H1 (cell line): Measurements from ENCODE around the gene ADIPOR2.

Experiments used
- CTCF ChIP-seq, 3 experiments: IDR thresholded peaks; 1 replicate in 2 of 3; 2 replicates in 1 of 3; pipeline versions ENCODE4 v1.5.1 to v1.6.1; 2011; ENCODE audit warnings: low read length in 3 of 3, mild to moderate bottlenecking in 3 of 3, inconsistent platforms in 2 of 3, low read depth in 1 of 3, moderate library complexity in 1 of 3; ENCODE audit not compliant: insufficient read depth in 1 of 3; ENCODE audit errors: control extremely low read depth in 1 of 3
- EZH2 ChIP-seq: fragments of 200-600 bp; sonication (generic); IDR thresholded peaks from 2 replicates; pipeline ENCODE4 v1.7.1; 2012; ENCODE audit warnings: low read depth, mild to moderate bottlenecking, moderate library complexity, low read length, inconsistent platforms; ENCODE audit not compliant: severe bottlenecking
- POLR2A ChIP-seq, 2 experiments: IDR thresholded peaks; 1 replicate in 1 of 2; 2 replicates in 1 of 2; pipeline ENCODE4 v1.6.1; 2011; ENCODE audit warnings: low read depth in 2 of 2, low read length in 2 of 2, mild to moderate bottlenecking in 2 of 2; ENCODE audit errors: control extremely low read depth in 1 of 2
- SP4 ChIP-seq: IDR thresholded peaks from 2 replicates; pipeline ENCODE4 v1.6.1; 2012; ENCODE audit warnings: low read length, inconsistent platforms
- USF2 ChIP-seq: IDR thresholded peaks from 2 replicates; pipeline ENCODE4 v1.6.1; 2011; ENCODE audit warnings: low read length, improper control_type of control experiment

- TF ChIP-seq CTCF (IDR thresholded peaks at IDR 0.05; ENCODE audit: control extremely low read depth in 1 of 3, insufficient read depth in 1 of 3, low read depth in 1 of 3, low read length in 3 of 3) (no peak), EZH2 (no peak), USF2 (no peak), POLR2A (IDR thresholded peaks at IDR 0.05; ENCODE audit: control extremely low read depth in 1 of 2, low read depth in 2 of 2, low read length in 2 of 2) (no peak), SP4 (no peak)
Observed at GRCh38 chr12:1760566-1761382, 69.9 kb downstream of the ADIPOR2 start.
